Mesothelial cell of epicardium (in vitro differentiated cells): ENCODE data around the gene MAP3K6. TPM values are rescaled to one million over a fixed set of nuclear protein-coding genes. Genes with fewer than 3 reads are reported as not detected.

Experiments used
- DNase-seq, 2 experiments: peaks; one replicate each; pipeline ENCODE4 v3.0.0; 2021; ENCODE audit warnings: low spot score in 2 of 2; ENCODE audit not compliant: unreplicated experiment in 2 of 2
- H3K27ac Mint-ChIP-seq: 2 replicates; pipeline ENCODE4 v1.8.0; 2021; ENCODE audit warnings: mixed read lengths
- H3K27me3 Mint-ChIP-seq: 2 replicates; pipeline ENCODE4 v1.8.0; 2021; ENCODE audit warnings: low read depth, mixed read lengths
- H3K36me3 Mint-ChIP-seq: 2 replicates; pipeline ENCODE4 v1.8.0; 2021; ENCODE audit warnings: mixed read lengths
- H3K4me1 Mint-ChIP-seq: 2 replicates; pipeline ENCODE4 v1.8.0; 2021; ENCODE audit warnings: mixed read lengths
- H3K4me3 Mint-ChIP-seq: 2 replicates; pipeline ENCODE4 v1.8.0; 2021; ENCODE audit warnings: mild to moderate bottlenecking, moderate library complexity, mixed read lengths
- H3K9me3 Mint-ChIP-seq: 2 replicates; pipeline ENCODE4 v1.8.0; 2021; ENCODE audit warnings: mixed read lengths
- CTCF ChIP-seq: fragments of 200-600 bp; sonication (generic); IDR thresholded peaks from one replicate; pipeline ENCODE4 v1.5.0; 2021; ENCODE audit warnings: antibody characterized with exemption; ENCODE audit not compliant: unreplicated experiment
- total RNA-seq: library from RNA; stranded (reverse); gene quantifications from 3 replicates; pipeline ENCODE4 v1.2.1, GENCODE V29; 2021

Gene MAP3K6
- total RNA-seq, 1 donor from 2014 or later = 13.7 TPM

- Mint-ChIP-seq H3K27me3 (peaks cover 8% of the 10 kb centered on the region), H3K27ac (no peak overlapping the region), H3K4me1 (peaks cover 14% of the 10 kb centered on the region), H3K9me3 (no peaks in the 10 kb centered on the region), H3K36me3 (no peaks in the 10 kb centered on the region), H3K4me3 (peak overlapping the region; percentile 40)
- DNase-seq = no peak
- no peak for TF ChIP-seq CTCF
Measured at GRCh38 chr1:27394282-27394658, 27.5 kb upstream of the MAP3K6 start.

GRCh38 chr1:27393641-27394281 lies 27.0 kb upstream of the MAP3K6 start:
- no peaks in the 10 kb centered on the region for H3K9me3 Mint-ChIP-seq
- H3K27ac Mint-ChIP-seq = no peak overlapping the region
- DNase-seq = no peak
- no peaks in the 10 kb centered on the region for H3K36me3 Mint-ChIP-seq
- H3K4me3 Mint-ChIP-seq = peak overlapping the region; percentile 69
- H3K4me1 Mint-ChIP-seq = peaks cover 13% of the 10 kb centered on the region
- TF ChIP-seq CTCF = no peak
- H3K27me3 Mint-ChIP-seq = peaks cover 8% of the 10 kb centered on the region

- peak overlapping the region; percentile 47 for H3K27ac Mint-ChIP-seq
- peak overlapping the region; percentile 69 for H3K4me3 Mint-ChIP-seq
- TF ChIP-seq CTCF = no peak
- H3K27me3 Mint-ChIP-seq = peaks cover 8% of the 10 kb centered on the region
- no peak for DNase-seq
- H3K4me1 Mint-ChIP-seq = peaks cover 13% of the 10 kb centered on the region
- no peaks in the 10 kb centered on the region for H3K9me3 Mint-ChIP-seq
- no peaks in the 10 kb centered on the region for H3K36me3 Mint-ChIP-seq
Measured at GRCh38 chr1:27392778-27393635, 26.2 kb upstream of the MAP3K6 start.

- peak; percentile 50 for TF ChIP-seq CTCF
- Mint-ChIP-seq H3K4me1 (peaks cover 13% of the 10 kb centered on the region), H3K36me3 (no peaks in the 10 kb centered on the region), H3K9me3 (no peaks in the 10 kb centered on the region), H3K4me3 (peak within 1 kb of the TSS; percentile 73), H3K27ac (peak within 1 kb of the TSS; percentile 91), H3K27me3 (peaks cover 8% of the 10 kb centered on the region)
- DNase-seq = peak; percentile 85 to 91
Measured at GRCh38 chr1:27392096-27392777, 25.5 kb upstream of the MAP3K6 start, which contains the start of gene GPR3. GPR3 (plus strand) TSS chr1:27392622; CDS start chr1:27393799, 1,177 bp downstream.

GRCh38 chr1:27391511-27392095 lies 24.8 kb upstream of the MAP3K6 start:
- Mint-ChIP-seq H3K4me3 (peak overlapping the region; percentile 73), H3K27ac (peak overlapping the region; percentile 91)

More at GRCh38 chr1:27391511-27392095, 24.8 kb upstream of the MAP3K6 start:
- no peak for DNase-seq
- Mint-ChIP-seq H3K4me1 (peaks cover 13% of the 10 kb centered on the region), H3K36me3 (no peaks in the 10 kb centered on the region), H3K9me3 (no peaks in the 10 kb centered on the region), H3K27me3 (peaks cover 8% of the 10 kb centered on the region)
- no peak for TF ChIP-seq CTCF
